Spleen (tissue), 13 donors: ENCODE results near the gene SPATA7. TPM values are rescaled to one million over a fixed set of nuclear protein-coding genes. Genes with fewer than 3 reads are reported as not detected.
A peak's percentile ranks its signal among the peaks of the same experiment; 100 is the strongest.

Source experiments
- DNase-seq: peaks from one replicate; pipeline ENCODE4 v3.0.0-alpha.2; 2020
- H3K27ac ChIP-seq, 8 donors: fragments of 200-600 bp; sonication (generic) in 7 of 8; 1 replicate in 4 of 8; 2 replicates in 4 of 8; pipeline versions ENCODE4 v1.5.0 to v1.8.0; 2016 to 2021; ENCODE audit warnings: inconsistent platforms in 4 of 8, mild to moderate bottlenecking in 4 of 8, moderate library complexity in 1 of 8
- H3K27me3 ChIP-seq, 7 donors: fragments of 200-600 bp; sonication (generic) in 6 of 7; replicated peaks in 1 of 7; 1 replicate in 4 of 7; 2 replicates in 3 of 7; pipeline versions ENCODE4 v1.5.0 to v1.8.0; 2016 to 2021; ENCODE audit warnings: inconsistent platforms in 3 of 7, mild to moderate bottlenecking in 1 of 7
- H3K36me3 ChIP-seq, 6 donors: fragments of 200-600 bp; sonication (generic) in 5 of 6; 1 replicate in 4 of 6; 2 replicates in 2 of 6; pipeline versions ENCODE4 v1.5.0 to v1.8.0; 2016 to 2021; ENCODE audit warnings: inconsistent platforms in 2 of 6
- H3K4me1 ChIP-seq, 6 donors: fragments of 200-600 bp; sonication (generic) in 5 of 6; 1 replicate in 3 of 6; 2 replicates in 3 of 6; pipeline versions ENCODE4 v1.5.0 to v1.8.0; 2016 to 2021; ENCODE audit warnings: inconsistent platforms in 3 of 6
- H3K4me3 ChIP-seq, 8 donors: fragments of 200-600 bp; sonication (generic) in 7 of 8; 1 replicate in 4 of 8; 2 replicates in 4 of 8; pipeline versions ENCODE4 v1.5.0 to v1.8.0; 2016 to 2021; ENCODE audit warnings: inconsistent platforms in 4 of 8, mild to moderate bottlenecking in 4 of 8, moderate library complexity in 2 of 8
- H3K9me3 ChIP-seq, 8 donors: fragments of 200-600 bp; sonication (generic) in 7 of 8; 1 replicate in 4 of 8; 2 replicates in 4 of 8; pipeline versions ENCODE4 v1.5.0 to v1.8.0; 2016 to 2021; ENCODE audit warnings: inconsistent platforms in 4 of 8
- CTCF ChIP-seq, 11 experiments: fragments of 200-600 bp in 7 of 11; fragments of 450-650 bp in 4 of 11; sonication (generic) in 4 of 11; IDR thresholded peaks in 8 of 11; conservative IDR thresholded peaks in 3 of 11; 1 replicate in 7 of 11; 2 replicates in 4 of 11; pipeline versions ENCODE4 v1.4.0 to v1.8.0; 2016 to 2021; ENCODE audit warnings: antibody characterized with exemption in 11 of 11, inconsistent platforms in 4 of 11, mild to moderate bottlenecking in 1 of 11
- POLR2A ChIP-seq, 3 donors: fragments of 450-650 bp; IDR thresholded peaks; one replicate each; pipeline ENCODE4 v1.5.1; 2017; ENCODE audit warnings: antibody characterized with exemption in 3 of 3, mild to moderate bottlenecking in 1 of 3
- POLR2AphosphoS5 ChIP-seq, 3 donors: sonication (generic); formaldehyde crosslinking; IDR thresholded peaks; one replicate each; pipeline ENCODE4 v1.5.1; 2017; ENCODE audit warnings: antibody characterized with exemption in 3 of 3
- WGBS, 5 donors: extraction: QIAGEN DNeasy Blood & Tissue Kit in 3 of 5; methylation state at CpG; one replicate each; pipeline versions ENCODE4 v1.1.5 to v1.1.7; 2013 to 2018; 5-methylcytosine and 5-hydroxymethylcytosine counted together
- intact Hi-C: fragments of 100-400 bp; cut with DNase I; formaldehyde crosslinking; loops from one replicate; pipeline ENCODE4 v1.15.0; 2023; ENCODE audit warnings: low total_unique reads
- long read RNA-seq, 2 donors: transcript quantifications; one replicate each; lab custom pipeline, GENCODE V29; 2026
- polyA plus RNA-seq, 3 donors: library from polyadenylated mRNA; stranded (reverse); fragments of 200-250 nt; gene quantifications; one replicate each; pipeline ENCODE4 v1.2.1, GENCODE V29; 2013
- total RNA-seq, 7 donors: library from RNA; depleted of rRNA in 3 of 7; stranded (reverse); fragments of >200 nt in 3 of 7; fragmentation: NEBNext Ultra II Directional in 4 of 7; extraction: Animal tissue kit (Norgen Biotek cat#: 25700) in 4 of 7; gene quantifications; one replicate each; pipeline versions ENCODE4 v1.1.0 to v1.2.1, GENCODE V29; 2016 to 2021
- donor health status: healthy with polysubstance abuse.
- donor health status: DM: no; HTN: no; CAD: no; lungs with moderate emphysema.
- donor health status: DM: no; HTN: no; CAD: no.
- donor health status: Bipolar disorder and iron deficiency.
- donor health status: healthy.
- donor health status: DM: no; HTN: no; CAD: no.
- donor health status: DM: yes; HTN: yes; CAD: no.

The SPATA7 gene, protein sequence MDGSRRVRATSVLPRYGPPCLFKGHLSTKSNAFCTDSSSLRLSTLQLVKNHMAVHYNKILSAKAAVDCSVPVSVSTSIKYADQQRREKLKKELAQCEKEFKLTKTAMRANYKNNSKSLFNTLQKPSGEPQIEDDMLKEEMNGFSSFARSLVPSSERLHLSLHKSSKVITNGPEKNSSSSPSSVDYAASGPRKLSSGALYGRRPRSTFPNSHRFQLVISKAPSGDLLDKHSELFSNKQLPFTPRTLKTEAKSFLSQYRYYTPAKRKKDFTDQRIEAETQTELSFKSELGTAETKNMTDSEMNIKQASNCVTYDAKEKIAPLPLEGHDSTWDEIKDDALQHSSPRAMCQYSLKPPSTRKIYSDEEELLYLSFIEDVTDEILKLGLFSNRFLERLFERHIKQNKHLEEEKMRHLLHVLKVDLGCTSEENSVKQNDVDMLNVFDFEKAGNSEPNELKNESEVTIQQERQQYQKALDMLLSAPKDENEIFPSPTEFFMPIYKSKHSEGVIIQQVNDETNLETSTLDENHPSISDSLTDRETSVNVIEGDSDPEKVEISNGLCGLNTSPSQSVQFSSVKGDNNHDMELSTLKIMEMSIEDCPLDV
- total RNA-seq (10 to 100 TPM in 4 of 7 donors, 1 to 10 TPM in 3; 4.9 to 18.7 (median 10.7) TPM), polyA plus RNA-seq (1 to 10 TPM; 2.8 to 5.1 (median 4.1) TPM)
- long read RNA-seq, donor 1, partial matches to known transcripts: 0 of 1 reads
- long read RNA-seq, donor 1, other reads (novel, unspliced or antisense): 0 of 1 reads
- long read RNA-seq, donor 2: 0 reads

DNA sequence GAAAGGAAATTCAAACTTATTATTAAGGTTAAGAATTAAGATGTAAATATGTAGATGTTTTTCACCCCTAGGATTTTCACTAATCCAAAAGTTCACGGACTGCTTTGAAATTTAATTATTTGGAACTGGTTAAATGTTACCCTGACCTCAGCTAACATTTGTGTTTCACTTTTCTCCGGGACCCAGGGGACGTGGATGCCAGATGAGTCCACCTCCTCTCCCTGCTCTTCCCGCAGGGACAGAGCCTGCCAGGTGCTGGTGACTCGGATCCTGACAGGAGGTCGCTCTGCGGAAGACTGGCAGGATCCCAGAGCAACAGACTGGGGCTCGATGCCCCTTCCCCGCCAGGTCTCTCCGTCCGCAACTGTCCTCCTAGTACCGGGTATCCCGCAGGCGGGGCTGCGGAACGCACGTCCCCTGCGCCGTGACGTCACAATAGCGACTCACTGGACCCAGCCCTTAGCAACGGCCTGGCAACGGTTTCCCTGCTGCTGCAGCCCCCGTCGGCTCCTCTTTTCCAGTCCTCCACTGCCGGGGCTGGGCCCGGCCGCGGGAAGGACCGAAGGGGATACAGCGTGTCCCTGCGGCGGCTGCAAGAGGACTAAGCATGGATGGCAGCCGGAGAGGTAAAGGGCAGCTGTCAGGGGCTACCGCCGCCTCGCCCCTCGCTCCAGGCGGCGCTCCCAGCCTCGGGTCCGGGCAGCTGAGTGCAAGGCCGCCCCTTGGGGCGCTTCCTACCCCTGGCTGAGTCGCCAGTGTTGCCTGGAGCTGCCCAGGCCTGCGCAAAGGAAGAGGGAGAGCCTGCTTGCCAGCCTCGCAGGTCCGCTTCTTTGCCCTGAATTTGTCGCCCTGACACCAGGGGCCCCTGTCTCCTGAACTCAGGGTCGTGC lies at the start of gene SPATA7:
Gene SPATA7 (plus strand): TSS at position 446 of the 890 bp plus-strand sequence. CDS start 162 bp downstream, at position 608.
- DNase-seq: peak; percentile 97
- Histone ChIP-seq H3K27me3 (no peaks in the 10 kb centered on the region), H3K27ac (peak within 1 kb of the TSS; percentile 11 to 85 (median 81)), H3K36me3 (no peaks in the 10 kb centered on the region), H3K4me3 (peak within 1 kb of the TSS; percentile 65 to 94 (median 83)), H3K9me3 (no peaks in the 10 kb centered on the region), H3K4me1 (peaks cover 0 to 26% (median 15%) of the 10 kb centered on the region in 6 donors)
- TF ChIP-seq POLR2AphosphoS5 (IDR thresholded peaks at IDR 0.05) (peak; percentile 92 to 95 (median 93)), CTCF (IDR thresholded peaks at IDR 0.05 in 8 of 11, conservative IDR thresholded peaks at IDR 0.05 in 3 of 11) (peak in 1 of 11 experiments; percentile 22), POLR2A (IDR thresholded peaks at IDR 0.05) (peak in 1 of 3 donors; percentile 31)
- 0 to 1% (median 0%) methylated on average over 37 to 50 of the region's 50 CpGs for WGBS, 5 donors
- intact Hi-C loops: no loop called here

- intact Hi-C loops: no loop called here
Observed at GRCh38 chr14:88340357-88340756, 45.1 kb upstream of the SPATA7 start.

DNA sequence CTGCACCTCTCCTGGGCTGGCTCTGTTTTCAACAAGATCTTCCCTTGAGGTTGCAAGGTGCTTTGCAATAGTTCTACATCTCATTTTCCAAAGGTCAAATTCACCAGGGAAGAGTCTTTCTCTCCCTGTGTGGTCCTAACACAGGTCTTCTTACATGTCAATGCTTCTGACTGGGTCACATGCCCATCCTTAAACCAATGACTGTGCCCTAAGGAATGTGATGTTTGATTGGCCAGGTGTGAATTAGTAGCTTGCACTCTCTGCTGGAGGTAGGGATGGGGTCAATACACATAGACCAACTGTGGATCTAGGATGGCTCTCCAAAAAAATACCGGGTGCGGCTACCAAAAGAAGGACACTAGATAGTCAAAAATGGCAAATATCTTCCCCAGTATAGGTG lies 42.5 kb upstream of the SPATA7 start:
- WGBS, 5 donors: 61 to 100% (median 97%) methylated on average over 2 of the region's 2 CpGs
- DNase-seq: no peak
- TF ChIP-seq POLR2AphosphoS5 (IDR thresholded peaks at IDR 0.05) (no peak), CTCF (IDR thresholded peaks at IDR 0.05 in 8 of 11, conservative IDR thresholded peaks at IDR 0.05 in 3 of 11) (no peak), POLR2A (IDR thresholded peaks at IDR 0.05) (no peak)
- H3K4me3 ChIP-seq: no peak overlapping the region
- no peaks in the 10 kb centered on the region for H3K36me3 ChIP-seq
- H3K9me3 ChIP-seq: no peaks in the 10 kb centered on the region
- H3K27me3 ChIP-seq: peaks cover 0 to 6% (median 0%) of the 10 kb centered on the region in 7 donors
- intact Hi-C loops: no loop called here
- H3K4me1 ChIP-seq: no peaks in the 10 kb centered on the region
- H3K27ac ChIP-seq: no peak overlapping the region

More at GRCh38 chr14:88340357-88340756, 45.1 kb upstream of the SPATA7 start:
- Histone ChIP-seq H3K4me3 (no peak overlapping the region), H3K27me3 (peaks cover 0 to 11% (median 0%) of the 10 kb centered on the region in 7 donors), H3K36me3 (no peaks in the 10 kb centered on the region), H3K27ac (no peak overlapping the region), H3K9me3 (no peaks in the 10 kb centered on the region), H3K4me1 (no peaks in the 10 kb centered on the region)
- TF ChIP-seq POLR2AphosphoS5 (IDR thresholded peaks at IDR 0.05) (no peak), CTCF (IDR thresholded peaks at IDR 0.05 in 8 of 11, conservative IDR thresholded peaks at IDR 0.05 in 3 of 11) (no peak), POLR2A (IDR thresholded peaks at IDR 0.05) (no peak)
- DNase-seq: no peak
